ENCODE measurements around the gene CCDC112. TPM values are rescaled to one million over a fixed set of nuclear protein-coding genes. Genes with fewer than 3 reads are reported as not detected.

CCDC112 gene
- total RNA-seq, 1 experiment from 2014 or later = 13.4 TPM

DNA sequence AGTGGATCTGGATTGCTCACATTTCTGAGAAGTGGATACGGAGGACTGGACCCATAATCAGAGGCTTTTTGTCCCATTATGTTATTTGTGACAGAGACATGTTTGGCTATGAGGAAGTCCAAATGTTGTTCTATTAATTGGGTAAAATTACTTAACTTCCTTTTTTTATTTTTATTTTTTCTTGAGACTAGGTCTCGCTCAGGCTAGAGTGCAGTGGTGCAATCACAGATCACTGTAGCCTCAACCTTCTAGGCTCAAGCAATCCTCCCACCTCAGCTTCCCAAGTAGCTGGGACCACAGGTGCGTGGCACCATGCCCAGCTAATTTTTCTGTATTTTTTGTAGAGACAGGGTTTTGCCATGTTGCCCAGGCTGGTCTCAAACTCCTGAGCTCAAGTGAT, 21.9 kb downstream of the CCDC112 start:
- no peak for DNase-seq (ENCODE audit: low spot score)
- peaks cover 4% of the 10 kb centered on the region for H3K36me3 ChIP-seq (ENCODE audit: insufficient read depth, low read length, poor library complexity, severe bottlenecking)
- no peaks in the 10 kb centered on the region for H3K4me1 ChIP-seq (ENCODE audit: insufficient read depth, low read length, poor library complexity, severe bottlenecking)
- intact Hi-C loops (cut with micrococcal nuclease; ENCODE audit: unreplicated experiment) = no loop called here
- ChIA-PET POLR2A (ENCODE audit: low non-redundant PET) (no interaction called here), CTCF (no interaction called here)
- H3K27me3 ChIP-seq (replicated peaks; ENCODE audit: insufficient read depth, low read depth, low read length, poor library complexity) = no peaks in the 10 kb centered on the region
- no peak for TF ChIP-seq EZH2 (IDR thresholded peaks at IDR 0.05; ENCODE audit: borderline replicate concordance, low read depth, low read length, poor library complexity, severe bottlenecking)
- TF ChIP-seq, protein P1, sequence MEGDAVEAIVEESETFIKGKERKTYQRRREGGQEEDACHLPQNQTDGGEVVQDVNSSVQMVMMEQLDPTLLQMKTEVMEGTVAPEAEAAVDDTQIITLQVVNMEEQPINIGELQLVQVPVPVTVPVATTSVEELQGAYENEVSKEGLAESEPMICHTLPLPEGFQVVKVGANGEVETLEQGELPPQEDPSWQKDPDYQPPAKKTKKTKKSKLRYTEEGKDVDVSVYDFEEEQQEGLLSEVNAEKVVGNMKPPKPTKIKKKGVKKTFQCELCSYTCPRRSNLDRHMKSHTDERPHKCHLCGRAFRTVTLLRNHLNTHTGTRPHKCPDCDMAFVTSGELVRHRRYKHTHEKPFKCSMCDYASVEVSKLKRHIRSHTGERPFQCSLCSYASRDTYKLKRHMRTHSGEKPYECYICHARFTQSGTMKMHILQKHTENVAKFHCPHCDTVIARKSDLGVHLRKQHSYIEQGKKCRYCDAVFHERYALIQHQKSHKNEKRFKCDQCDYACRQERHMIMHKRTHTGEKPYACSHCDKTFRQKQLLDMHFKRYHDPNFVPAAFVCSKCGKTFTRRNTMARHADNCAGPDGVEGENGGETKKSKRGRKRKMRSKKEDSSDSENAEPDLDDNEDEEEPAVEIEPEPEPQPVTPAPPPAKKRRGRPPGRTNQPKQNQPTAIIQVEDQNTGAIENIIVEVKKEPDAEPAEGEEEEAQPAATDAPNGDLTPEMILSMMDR (conservative IDR thresholded peaks at IDR 0.05; ENCODE audit: low read depth, low read length) = no peak
- H3K4me3 ChIP-seq (ENCODE audit: low read depth, low read length, poor library complexity, severe bottlenecking) = no peak overlapping the region
- no peak overlapping the region for H3K27ac ChIP-seq (ENCODE audit: low read depth, low read length, poor library complexity, severe bottlenecking)
- no TSS peak for BruUV-seq (replicated peaks)
- no peaks in the 10 kb centered on the region for H3K9me3 ChIP-seq (ENCODE audit: low read depth, low read length, poor library complexity, severe bottlenecking)

DNA sequence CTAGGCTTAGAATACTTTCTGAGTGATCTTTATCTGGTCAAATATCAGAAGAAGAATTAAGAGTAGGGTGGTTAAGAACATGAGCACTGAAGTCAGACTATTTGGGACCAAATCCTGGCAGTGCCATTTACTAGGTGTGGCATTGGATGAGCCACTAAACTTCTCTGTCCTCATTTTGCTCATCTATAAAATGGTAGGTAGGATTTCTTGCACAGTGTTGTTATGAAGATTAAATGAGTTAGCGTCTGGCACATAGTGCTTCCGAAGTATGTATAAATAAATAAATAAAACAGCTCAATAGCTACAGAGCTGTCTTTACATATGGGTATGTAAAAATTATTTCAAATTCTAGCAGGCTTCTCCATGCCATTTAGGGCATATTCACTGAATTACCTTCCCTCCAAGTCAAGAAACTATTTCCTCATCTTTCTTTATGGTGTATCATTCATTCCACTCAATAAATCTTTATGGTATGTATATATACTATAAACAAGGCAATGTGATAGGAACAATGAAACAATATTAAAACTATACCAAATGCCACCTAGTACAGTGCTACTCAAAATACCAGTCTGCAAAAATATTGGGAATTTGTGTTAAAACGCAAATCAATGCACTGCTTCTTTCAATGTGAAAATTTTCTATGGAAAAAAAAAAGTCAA, 24.0 kb downstream of the CCDC112 start:
- intact Hi-C loops (cut with micrococcal nuclease; ENCODE audit: unreplicated experiment) = no loop called here
- Histone ChIP-seq H3K4me3 (ENCODE audit: low read depth, low read length, poor library complexity, severe bottlenecking) (no peak overlapping the region), H3K27ac (ENCODE audit: low read depth, low read length, poor library complexity, severe bottlenecking) (no peak overlapping the region), H3K36me3 (ENCODE audit: insufficient read depth, low read length, poor library complexity, severe bottlenecking) (peaks cover 4% of the 10 kb centered on the region), H3K27me3 (replicated peaks; ENCODE audit: insufficient read depth, low read depth, low read length, poor library complexity) (no peaks in the 10 kb centered on the region), H3K4me1 (ENCODE audit: insufficient read depth, low read length, poor library complexity, severe bottlenecking) (no peaks in the 10 kb centered on the region), H3K9me3 (ENCODE audit: low read depth, low read length, poor library complexity, severe bottlenecking) (no peaks in the 10 kb centered on the region)
- ChIA-PET CTCF (no interaction called here), POLR2A (ENCODE audit: low non-redundant PET) (no interaction called here)
- no TSS peak for BruUV-seq (replicated peaks)
- DNase-seq (ENCODE audit: low spot score) = no peak
- no peak for TF ChIP-seq EZH2 (IDR thresholded peaks at IDR 0.05; ENCODE audit: borderline replicate concordance, low read depth, low read length, poor library complexity, severe bottlenecking)
- TF ChIP-seq, protein P1 (conservative IDR thresholded peaks at IDR 0.05; ENCODE audit: low read depth, low read length) = no peak

DNA sequence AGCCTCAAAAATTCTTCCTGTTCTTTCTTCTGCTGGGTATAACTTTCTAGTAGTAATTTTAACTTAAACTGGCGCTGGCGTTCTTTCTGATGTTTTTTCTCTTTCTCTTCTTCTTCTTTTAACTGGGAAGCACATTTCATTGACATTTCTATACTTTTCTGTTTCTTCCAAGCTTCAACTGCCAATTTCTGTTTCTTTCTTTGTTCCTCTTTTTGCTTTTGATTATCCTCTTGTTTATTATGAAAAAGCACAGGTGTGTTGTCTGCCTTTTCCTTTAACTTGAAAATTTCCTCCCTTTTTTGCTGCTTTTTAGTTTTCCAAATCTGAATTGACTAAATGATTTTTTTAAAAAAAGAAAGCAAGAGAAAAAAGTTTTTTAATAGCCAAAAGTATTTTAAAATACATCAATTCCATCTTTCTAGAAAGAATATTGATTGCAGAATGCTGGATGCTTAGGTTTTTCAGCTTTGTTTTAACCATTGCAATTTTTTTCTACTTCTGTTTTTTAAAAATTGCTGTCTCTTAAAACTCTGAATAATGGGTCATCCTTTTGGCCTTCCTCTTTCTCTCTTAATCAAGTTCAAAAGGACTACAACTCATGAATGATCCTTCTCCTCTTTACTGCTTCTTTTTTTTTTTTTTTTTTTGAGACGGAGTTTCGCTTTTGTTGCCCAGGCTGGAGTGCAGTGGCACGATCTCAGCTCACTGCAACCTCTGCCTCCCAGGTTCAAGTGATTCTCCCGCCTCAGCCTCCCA, 25.0 kb downstream of the CCDC112 start:
- Histone ChIP-seq H3K27me3 (replicated peaks; ENCODE audit: insufficient read depth, low read depth, low read length, poor library complexity) (no peaks in the 10 kb centered on the region), H3K36me3 (ENCODE audit: insufficient read depth, low read length, poor library complexity, severe bottlenecking) (peaks cover 4% of the 10 kb centered on the region), H3K27ac (ENCODE audit: low read depth, low read length, poor library complexity, severe bottlenecking) (no peak overlapping the region), H3K9me3 (ENCODE audit: low read depth, low read length, poor library complexity, severe bottlenecking) (no peaks in the 10 kb centered on the region), H3K4me1 (ENCODE audit: insufficient read depth, low read length, poor library complexity, severe bottlenecking) (no peaks in the 10 kb centered on the region), H3K4me3 (ENCODE audit: low read depth, low read length, poor library complexity, severe bottlenecking) (no peak overlapping the region)
- ChIA-PET CTCF (no interaction called here), POLR2A (ENCODE audit: low non-redundant PET) (no interaction called here)
- TF ChIP-seq, protein P1 (conservative IDR thresholded peaks at IDR 0.05; ENCODE audit: low read depth, low read length) = no peak
- intact Hi-C loops (cut with micrococcal nuclease; ENCODE audit: unreplicated experiment) = no loop called here
- DNase-seq (ENCODE audit: low spot score) = no peak
- no TSS peak for BruUV-seq (replicated peaks)

All from A673 (cell line).